Spleen (tissue), 11 donors: ENCODE data around the gene FLT4. TPM values are rescaled to one million over a fixed set of nuclear protein-coding genes. Genes with fewer than 3 reads are reported as not detected.
"Not testable (repeated sequence)": the region's sequence is repeated elsewhere in the genome, so short reads cannot be mapped to it uniquely, and the experiment has no call there.

Experiments used
- DNase-seq: peaks from one replicate; pipeline ENCODE4 v3.0.0-alpha.2; 2020
- H3K27ac ChIP-seq, 8 donors: fragments of 200-600 bp; sonication (generic) in 7 of 8; 1 replicate in 4 of 8; 2 replicates in 4 of 8; pipeline versions ENCODE4 v1.5.0 to v1.8.0; 2016 to 2021; ENCODE audit warnings: inconsistent platforms in 4 of 8, mild to moderate bottlenecking in 4 of 8, moderate library complexity in 1 of 8
- H3K27me3 ChIP-seq, 7 donors: fragments of 200-600 bp; sonication (generic) in 6 of 7; replicated peaks in 1 of 7; 1 replicate in 4 of 7; 2 replicates in 3 of 7; pipeline versions ENCODE4 v1.5.0 to v1.8.0; 2016 to 2021; ENCODE audit warnings: inconsistent platforms in 3 of 7, mild to moderate bottlenecking in 1 of 7
- H3K36me3 ChIP-seq, 6 donors: fragments of 200-600 bp; sonication (generic) in 5 of 6; 1 replicate in 4 of 6; 2 replicates in 2 of 6; pipeline versions ENCODE4 v1.5.0 to v1.8.0; 2016 to 2021; ENCODE audit warnings: inconsistent platforms in 2 of 6
- H3K4me1 ChIP-seq, 6 donors: fragments of 200-600 bp; sonication (generic) in 5 of 6; 1 replicate in 3 of 6; 2 replicates in 3 of 6; pipeline versions ENCODE4 v1.5.0 to v1.8.0; 2016 to 2021; ENCODE audit warnings: inconsistent platforms in 3 of 6
- H3K4me3 ChIP-seq, 8 donors: fragments of 200-600 bp; sonication (generic) in 7 of 8; 1 replicate in 4 of 8; 2 replicates in 4 of 8; pipeline versions ENCODE4 v1.5.0 to v1.8.0; 2016 to 2021; ENCODE audit warnings: inconsistent platforms in 4 of 8, mild to moderate bottlenecking in 4 of 8, moderate library complexity in 2 of 8
- H3K9me3 ChIP-seq, 8 donors: fragments of 200-600 bp; sonication (generic) in 7 of 8; 1 replicate in 4 of 8; 2 replicates in 4 of 8; pipeline versions ENCODE4 v1.5.0 to v1.8.0; 2016 to 2021; ENCODE audit warnings: inconsistent platforms in 4 of 8
- POLR2A ChIP-seq, 3 donors: fragments of 450-650 bp; IDR thresholded peaks; one replicate each; pipeline ENCODE4 v1.5.1; 2017; ENCODE audit warnings: antibody characterized with exemption in 3 of 3, mild to moderate bottlenecking in 1 of 3
- POLR2AphosphoS5 ChIP-seq, 3 donors: sonication (generic); formaldehyde crosslinking; IDR thresholded peaks; one replicate each; pipeline ENCODE4 v1.5.1; 2017; ENCODE audit warnings: antibody characterized with exemption in 3 of 3
- WGBS, 5 donors: extraction: QIAGEN DNeasy Blood & Tissue Kit in 3 of 5; methylation state at CpG; one replicate each; pipeline versions ENCODE4 v1.1.5 to v1.1.7; 2013 to 2018; 5-methylcytosine and 5-hydroxymethylcytosine counted together
- intact Hi-C: fragments of 100-400 bp; cut with DNase I; formaldehyde crosslinking; loops from one replicate; pipeline ENCODE4 v1.15.0; 2023; ENCODE audit warnings: low total_unique reads
- polyA plus RNA-seq, 3 donors: library from polyadenylated mRNA; stranded (reverse); fragments of 200-250 nt; gene quantifications; one replicate each; pipeline ENCODE4 v1.2.1, GENCODE V29; 2013
- total RNA-seq, 7 donors: library from RNA; depleted of rRNA in 3 of 7; stranded (reverse); fragments of >200 nt in 3 of 7; fragmentation: NEBNext Ultra II Directional in 4 of 7; extraction: Animal tissue kit (Norgen Biotek cat#: 25700) in 4 of 7; gene quantifications; one replicate each; pipeline versions ENCODE4 v1.1.0 to v1.2.1, GENCODE V29; 2016 to 2021
- TF ChIP-seq, protein P1 (sequence below), 11 experiments: fragments of 200-600 bp in 7 of 11; fragments of 450-650 bp in 4 of 11; sonication (generic) in 4 of 11; IDR thresholded peaks in 8 of 11; conservative IDR thresholded peaks in 3 of 11; 1 replicate in 7 of 11; 2 replicates in 4 of 11; pipeline versions ENCODE4 v1.4.0 to v1.8.0; 2016 to 2021; ENCODE audit warnings: antibody characterized with exemption in 11 of 11, inconsistent platforms in 4 of 11, mild to moderate bottlenecking in 1 of 11
- donor health status: healthy with polysubstance abuse.
- donor health status: DM: no; HTN: no; CAD: no; lungs with moderate emphysema.
- donor health status: DM: no; HTN: no; CAD: no.
- donor health status: Bipolar disorder and iron deficiency.
- donor health status: healthy.
- donor health status: DM: no; HTN: no; CAD: no.
- donor health status: DM: yes; HTN: yes; CAD: no.

The FLT4 gene
- total and polyA plus RNA-seq, 10 donors: 3.5 to 61.4 (median 34.8) TPM

DNA sequence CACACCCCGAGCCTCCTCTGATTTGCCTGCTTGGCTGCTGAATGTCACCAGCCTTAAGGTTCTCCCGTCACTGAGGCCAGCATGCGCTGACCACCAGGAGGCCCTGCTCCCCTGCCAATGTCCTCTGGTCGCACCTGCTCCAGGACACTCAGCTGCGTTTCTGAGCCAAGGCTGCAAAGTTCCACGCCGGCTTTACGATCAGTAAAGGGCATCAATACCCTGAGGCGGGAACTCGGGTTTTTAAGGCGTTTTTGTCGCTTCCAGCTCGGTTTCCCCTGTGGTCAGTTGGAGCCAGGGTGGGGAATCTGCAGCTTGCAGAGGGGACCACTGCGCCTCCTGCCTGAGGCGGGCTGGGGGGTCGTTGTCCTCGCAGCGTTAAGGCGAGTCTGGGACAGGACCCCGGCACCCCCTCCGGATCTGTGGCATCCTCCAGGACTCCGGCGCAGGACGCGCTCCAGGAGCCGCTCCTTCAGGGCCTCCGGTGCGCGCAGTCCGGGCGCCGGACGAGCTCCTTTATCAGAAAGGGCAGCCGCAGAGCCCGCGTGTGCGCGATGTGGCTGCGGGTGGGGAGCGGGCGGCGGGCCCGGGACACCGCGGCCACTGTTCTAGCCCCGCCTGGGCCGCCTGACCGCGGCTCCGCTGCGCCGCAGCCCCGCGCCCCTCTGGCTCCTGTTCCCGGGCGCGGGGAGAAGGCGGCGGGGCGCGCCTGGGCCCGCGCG, 24.1 kb upstream of the FLT4 start:
- peaks cover 0 to 61% (median 18%) of the 10 kb centered on the region in 7 donors for H3K27me3 ChIP-seq
- TF ChIP-seq POLR2A (IDR thresholded peaks at IDR 0.05): no peak
- TF ChIP-seq, protein P1, sequence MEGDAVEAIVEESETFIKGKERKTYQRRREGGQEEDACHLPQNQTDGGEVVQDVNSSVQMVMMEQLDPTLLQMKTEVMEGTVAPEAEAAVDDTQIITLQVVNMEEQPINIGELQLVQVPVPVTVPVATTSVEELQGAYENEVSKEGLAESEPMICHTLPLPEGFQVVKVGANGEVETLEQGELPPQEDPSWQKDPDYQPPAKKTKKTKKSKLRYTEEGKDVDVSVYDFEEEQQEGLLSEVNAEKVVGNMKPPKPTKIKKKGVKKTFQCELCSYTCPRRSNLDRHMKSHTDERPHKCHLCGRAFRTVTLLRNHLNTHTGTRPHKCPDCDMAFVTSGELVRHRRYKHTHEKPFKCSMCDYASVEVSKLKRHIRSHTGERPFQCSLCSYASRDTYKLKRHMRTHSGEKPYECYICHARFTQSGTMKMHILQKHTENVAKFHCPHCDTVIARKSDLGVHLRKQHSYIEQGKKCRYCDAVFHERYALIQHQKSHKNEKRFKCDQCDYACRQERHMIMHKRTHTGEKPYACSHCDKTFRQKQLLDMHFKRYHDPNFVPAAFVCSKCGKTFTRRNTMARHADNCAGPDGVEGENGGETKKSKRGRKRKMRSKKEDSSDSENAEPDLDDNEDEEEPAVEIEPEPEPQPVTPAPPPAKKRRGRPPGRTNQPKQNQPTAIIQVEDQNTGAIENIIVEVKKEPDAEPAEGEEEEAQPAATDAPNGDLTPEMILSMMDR (IDR thresholded peaks at IDR 0.05 in 8 of 11, conservative IDR thresholded peaks at IDR 0.05 in 3 of 11): no peak
- TF ChIP-seq POLR2AphosphoS5 (IDR thresholded peaks at IDR 0.05): no peak
- H3K36me3 ChIP-seq: no peaks in the 10 kb centered on the region
- H3K27ac ChIP-seq: no peak overlapping the region
- peaks cover 0 to 20% (median 7%) of the 10 kb centered on the region in 6 donors for H3K4me1 ChIP-seq
- intact Hi-C loops: loop anchor here (10.0 kb wide), 1 partner anchor 379 kb away; the partner anchor contains the start of gene MAPK9
- H3K9me3 ChIP-seq: no peaks in the 10 kb centered on the region
- 11 to 24% (median 13%) methylated on average over 33 to 64 of the region's 64 CpGs for WGBS, 5 donors
- peak overlapping the region in 3 of 8 donors; percentile 16 to 48 (median 20) for H3K4me3 ChIP-seq
- DNase-seq: no peak

DNA sequence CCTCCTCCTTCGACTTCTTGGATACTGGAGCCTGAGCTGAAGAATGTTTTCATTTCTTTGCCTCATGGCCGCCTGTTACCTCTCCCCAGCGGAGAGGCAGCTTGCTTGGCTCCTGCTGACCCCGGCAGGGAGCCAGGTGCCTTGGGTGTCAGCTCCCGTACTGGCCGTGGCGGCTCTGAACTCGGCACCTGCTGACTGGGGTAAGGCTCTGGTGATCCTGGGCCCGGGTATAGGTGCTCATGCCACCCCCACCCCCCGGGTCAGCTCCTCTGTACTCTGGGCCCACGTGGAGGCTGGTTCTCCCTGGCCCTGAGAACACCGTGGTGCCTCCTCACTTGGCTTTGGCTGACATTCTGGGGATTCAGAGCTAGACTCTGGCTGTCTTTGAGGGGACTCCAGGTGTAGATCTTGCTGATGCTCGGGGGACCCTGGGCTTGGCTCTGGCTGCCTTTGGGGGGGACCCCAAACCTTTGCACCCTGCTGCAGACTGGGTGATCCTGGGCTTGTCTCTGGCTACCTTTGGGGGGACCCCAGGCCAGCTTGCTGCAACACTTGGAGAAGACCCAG, 22.6 kb upstream of the FLT4 start:
- not testable (repeated sequence) for H3K27ac ChIP-seq, DNase-seq, H3K9me3 ChIP-seq, H3K36me3 ChIP-seq, H3K4me3 ChIP-seq
- H3K27me3 ChIP-seq: peaks cover 0 to 50% (median 18%) of the 10 kb centered on the region in 7 donors
- H3K4me1 ChIP-seq: peaks cover 0 to 20% (median 7%) of the 10 kb centered on the region in 6 donors
- intact Hi-C loops: loop anchor here (10.0 kb wide), 1 partner anchor 377 kb away; the partner anchor contains the start of gene MAPK9
- 86 to 94% (median 90%) methylated on average over 3 to 13 of the region's 13 CpGs for WGBS, 5 donors

DNA sequence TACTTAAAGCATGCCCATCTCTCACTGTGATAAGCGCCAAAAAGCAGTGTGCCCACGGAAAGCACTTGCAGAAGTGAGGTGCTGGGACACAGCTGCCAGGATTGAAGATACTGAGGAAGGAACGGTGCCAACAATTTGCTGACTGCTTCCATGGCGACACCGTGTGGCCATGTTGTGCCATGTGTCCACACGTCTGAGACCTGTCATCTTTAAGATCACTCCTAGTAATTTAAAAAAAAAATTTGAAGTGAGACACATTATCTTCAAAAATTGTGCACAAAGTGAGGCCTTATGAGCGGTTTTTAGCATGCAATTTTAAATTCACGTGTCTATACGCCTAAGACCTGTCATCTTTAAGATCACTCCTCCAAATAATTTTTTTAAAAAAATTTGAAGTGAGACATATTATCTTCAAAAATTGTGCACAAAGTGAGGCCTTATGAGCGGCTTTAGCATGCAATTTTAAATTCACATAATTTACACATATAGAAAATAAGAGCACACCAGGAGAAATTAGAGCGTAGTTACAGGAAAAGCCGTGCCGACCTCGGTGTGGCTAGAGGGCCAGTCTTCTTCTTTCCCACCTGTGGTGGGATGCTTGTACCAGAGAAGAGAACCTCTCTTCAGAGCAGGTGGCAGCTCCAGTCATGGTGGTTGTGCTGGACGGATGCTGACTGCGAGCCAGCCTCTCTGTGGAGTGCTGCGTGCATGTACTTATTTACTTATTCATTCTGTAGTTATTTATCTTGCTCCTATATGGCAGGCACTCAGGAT, 21.4 kb upstream of the FLT4 start:
- no peak for TF ChIP-seq POLR2A (IDR thresholded peaks at IDR 0.05)
- TF ChIP-seq, protein P1 (IDR thresholded peaks at IDR 0.05 in 8 of 11, conservative IDR thresholded peaks at IDR 0.05 in 3 of 11): peak; percentile 31 to 72 (median 62)
- peak in 1 of 3 donors; percentile 41 for TF ChIP-seq POLR2AphosphoS5 (IDR thresholded peaks at IDR 0.05)
- intact Hi-C loops: loop anchor here (10.0 kb wide), 1 partner anchor 376 kb away; the partner anchor contains the start of gene MAPK9
- Histone ChIP-seq H3K4me3 (no peak overlapping the region), H3K4me1 (peaks cover 0 to 20% (median 7%) of the 10 kb centered on the region in 6 donors), H3K36me3 (no peaks in the 10 kb centered on the region), H3K27me3 (peaks cover 0 to 37% (median 18%) of the 10 kb centered on the region in 7 donors), H3K9me3 (peaks cover 0 to 6% (median 0%) of the 10 kb centered on the region in 8 donors), H3K27ac (no peak overlapping the region)
- no peak for DNase-seq
- 40 to 46% (median 42%) methylated on average over 17 of the region's 17 CpGs for WGBS, 5 donors

GRCh38 chr5:180670157-180670556, 20.8 kb upstream of the FLT4 start:
- Histone ChIP-seq H3K4me3 (no peak overlapping the region), H3K4me1 (peaks cover 0 to 20% (median 7%) of the 10 kb centered on the region in 6 donors), H3K27me3 (peaks cover 0 to 31% (median 18%) of the 10 kb centered on the region in 7 donors), H3K36me3 (no peaks in the 10 kb centered on the region), H3K9me3 (peaks cover 0 to 6% (median 0%) of the 10 kb centered on the region in 8 donors), H3K27ac (no peak overlapping the region)
- 45 to 58% (median 47%) methylated on average over 3 of the region's 3 CpGs for WGBS, 5 donors
- DNase-seq: no peak
- TF ChIP-seq POLR2A (IDR thresholded peaks at IDR 0.05) (no peak), POLR2AphosphoS5 (IDR thresholded peaks at IDR 0.05) (no peak)
- TF ChIP-seq, protein P1 (IDR thresholded peaks at IDR 0.05 in 8 of 11, conservative IDR thresholded peaks at IDR 0.05 in 3 of 11): no peak
- intact Hi-C loops: loop anchor here (10.0 kb wide), 1 partner anchor 375 kb away; the partner anchor contains the start of gene MAPK9
